Subcutaneous abdominal adipose tissue (tissue), 5 donors: Measurements from ENCODE around the gene STK17A.

Experiments used
- H3K27ac ChIP-seq: one replicate; pipeline ENCODE4 v1.7.0; 2013; ENCODE audit warnings: low read depth, mild to moderate bottlenecking, inconsistent platforms, low read length, moderate library complexity
- H3K27me3 ChIP-seq, 5 donors: one replicate each; pipeline ENCODE4 v1.7.0; 2013; ENCODE audit warnings: low read length in 5 of 5, inconsistent platforms in 1 of 5; ENCODE audit not compliant: control insufficient read depth in 5 of 5, insufficient read depth in 4 of 5
- H3K36me3 ChIP-seq, 5 donors: one replicate each; pipeline ENCODE4 v1.7.0; 2013; ENCODE audit warnings: low read length in 5 of 5; ENCODE audit not compliant: control insufficient read depth in 5 of 5, insufficient read depth in 5 of 5
- H3K4me1 ChIP-seq, 5 donors: one replicate each; pipeline ENCODE4 v1.7.0; 2013; ENCODE audit warnings: low read length in 5 of 5, mild to moderate bottlenecking in 3 of 5, moderate library complexity in 1 of 5; ENCODE audit not compliant: control insufficient read depth in 5 of 5, insufficient read depth in 5 of 5
- H3K4me3 ChIP-seq, 5 donors: one replicate each; pipeline ENCODE4 v1.7.0; 2013; ENCODE audit warnings: low read length in 5 of 5, low read depth in 1 of 5
- H3K9ac ChIP-seq, 5 donors: one replicate each; pipeline ENCODE4 v1.7.0; 2013; ENCODE audit warnings: low read length in 5 of 5, mild to moderate bottlenecking in 4 of 5, moderate library complexity in 3 of 5
- H3K9me3 ChIP-seq, 5 donors: one replicate each; pipeline ENCODE4 v1.7.0; 2013; ENCODE audit warnings: low read length in 5 of 5; ENCODE audit not compliant: control insufficient read depth in 5 of 5
- donor health status: healthy.
- donor health status: healthy.
- donor health status: healthy.
- donor health status: healthy.
- donor health status: healthy.

STK17A gene

DNA sequence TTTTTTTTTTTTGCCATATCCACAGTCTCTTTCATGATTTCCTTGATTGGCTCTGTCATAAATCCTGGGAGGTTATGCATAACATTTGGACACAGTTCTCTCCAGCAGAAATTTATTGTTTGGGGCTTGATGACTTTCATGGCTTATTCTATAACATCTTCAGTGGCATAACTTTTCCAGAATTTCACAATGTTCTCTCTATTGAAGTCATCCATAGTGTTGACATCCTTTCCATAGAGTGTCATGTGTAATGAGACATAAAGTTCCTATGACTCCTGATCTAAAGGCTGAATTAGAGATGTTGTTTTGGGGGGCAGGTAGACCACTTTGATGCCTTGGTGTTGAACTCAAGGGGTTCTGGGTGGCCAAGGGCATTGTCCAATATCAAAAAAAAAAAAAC, 36.7 kb upstream of the STK17A start:
- Histone ChIP-seq H3K36me3 (no peaks in the 10 kb centered on the region), H3K27me3 (no peaks in the 10 kb centered on the region), H3K9me3 (peaks cover 0 to 7% (median 4%) of the 10 kb centered on the region in 5 donors), H3K4me1 (peaks cover 0 to 6% (median 5%) of the 10 kb centered on the region in 5 donors), H3K9ac (no peak overlapping the region), H3K27ac (no peak overlapping the region), H3K4me3 (no peak overlapping the region)

DNA sequence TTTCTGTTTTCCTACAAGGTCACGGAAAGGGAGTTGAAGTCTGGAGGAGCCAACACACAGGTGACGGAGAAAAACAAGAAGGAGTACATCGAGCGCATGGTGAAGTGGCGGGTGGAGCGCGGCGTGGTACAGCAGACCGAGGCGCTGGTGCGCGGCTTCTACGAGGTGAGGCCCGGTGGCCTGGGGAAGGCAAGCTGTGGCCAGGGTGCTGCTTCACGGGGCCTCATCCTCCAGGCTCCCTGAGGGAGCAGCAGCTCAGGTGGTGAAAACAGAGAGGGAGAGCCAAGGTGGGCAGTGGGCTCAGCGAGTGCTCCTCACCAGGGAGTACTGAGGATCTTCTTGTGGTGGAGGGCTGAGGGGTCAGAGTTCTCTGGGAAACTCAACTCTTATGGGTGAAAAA, 32.5 kb upstream of the STK17A start:
- Histone ChIP-seq H3K36me3 (no peaks in the 10 kb centered on the region), H3K4me3 (no peak overlapping the region), H3K27ac (no peak overlapping the region), H3K9ac (no peak overlapping the region), H3K9me3 (peaks cover 0 to 7% (median 4%) of the 10 kb centered on the region in 5 donors), H3K4me1 (peaks cover 0 to 6% (median 5%) of the 10 kb centered on the region in 5 donors), H3K27me3 (peaks cover 0 to 3% (median 0%) of the 10 kb centered on the region in 5 donors)

DNA sequence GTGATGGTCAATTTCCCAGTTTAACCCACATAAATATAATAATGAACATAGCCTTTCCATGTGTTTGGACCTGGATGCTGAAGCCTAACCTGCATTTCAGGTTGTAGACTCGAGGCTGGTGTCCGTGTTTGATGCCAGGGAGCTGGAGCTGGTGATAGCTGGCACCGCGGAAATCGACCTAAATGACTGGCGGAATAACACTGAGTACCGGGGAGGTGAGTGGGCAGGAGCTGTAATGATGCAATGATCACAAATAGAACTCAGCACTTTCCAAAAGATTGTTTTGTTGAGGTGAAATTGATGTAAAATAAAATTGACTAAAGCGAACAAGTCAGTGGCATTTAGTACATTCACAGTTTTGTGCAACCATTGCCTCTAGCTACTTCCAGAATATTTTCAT, 30.8 kb upstream of the STK17A start:
- Histone ChIP-seq H3K36me3 (no peaks in the 10 kb centered on the region), H3K4me1 (peaks cover 0 to 6% (median 5%) of the 10 kb centered on the region in 5 donors), H3K27me3 (peaks cover 0 to 3% (median 0%) of the 10 kb centered on the region in 5 donors), H3K27ac (no peak overlapping the region), H3K4me3 (no peak overlapping the region), H3K9ac (no peak overlapping the region), H3K9me3 (no peaks in the 10 kb centered on the region)

DNA sequence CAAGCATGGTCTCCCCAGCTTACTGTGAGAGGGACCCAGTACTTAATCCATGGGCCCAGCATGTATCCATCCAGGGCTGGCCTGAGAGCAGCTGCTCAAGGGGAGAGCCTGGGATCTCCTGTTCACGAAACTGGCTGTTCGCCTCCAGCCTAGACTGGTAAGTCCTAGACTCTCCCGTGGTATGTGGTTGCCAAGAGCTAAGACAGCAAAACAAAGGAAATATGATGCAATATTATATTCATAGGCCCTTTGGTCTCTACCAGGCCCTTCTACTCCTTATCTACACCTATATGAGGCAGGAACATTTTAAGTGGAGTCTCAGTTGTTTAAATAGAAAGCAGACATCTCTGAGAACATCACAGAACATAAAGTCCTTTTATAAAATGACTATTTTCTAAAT, 28.9 kb upstream of the STK17A start:
- peaks cover 0 to 3% (median 0%) of the 10 kb centered on the region in 5 donors for H3K27me3 ChIP-seq
- no peaks in the 10 kb centered on the region for H3K9me3 ChIP-seq
- H3K4me1 ChIP-seq: peaks cover 0 to 6% (median 5%) of the 10 kb centered on the region in 5 donors
- no peaks in the 10 kb centered on the region for H3K36me3 ChIP-seq
- H3K27ac ChIP-seq: no peak overlapping the region
- no peak overlapping the region for H3K4me3 ChIP-seq
- H3K9ac ChIP-seq: no peak overlapping the region

DNA sequence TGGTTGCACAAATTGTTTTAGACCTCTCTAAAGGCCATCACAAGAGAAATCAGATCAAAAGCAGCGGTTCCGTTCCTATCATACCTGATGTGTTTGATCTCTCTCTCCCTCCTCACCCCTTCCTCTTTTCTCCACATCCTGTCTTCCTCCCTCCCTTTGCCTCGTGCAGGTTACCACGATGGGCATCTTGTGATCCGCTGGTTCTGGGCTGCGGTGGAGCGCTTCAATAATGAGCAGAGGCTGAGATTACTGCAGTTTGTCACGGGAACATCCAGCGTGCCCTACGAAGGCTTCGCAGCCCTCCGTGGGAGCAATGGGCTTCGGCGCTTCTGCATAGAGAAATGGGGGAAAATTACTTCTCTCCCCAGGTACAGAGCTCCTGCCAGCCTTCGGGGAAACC, 28.5 kb upstream of the STK17A start:
- Histone ChIP-seq H3K27me3 (peaks cover 0 to 3% (median 0%) of the 10 kb centered on the region in 5 donors), H3K9me3 (no peaks in the 10 kb centered on the region), H3K4me3 (no peak overlapping the region), H3K27ac (no peak overlapping the region), H3K4me1 (peaks cover 0 to 6% (median 5%) of the 10 kb centered on the region in 5 donors), H3K9ac (no peak overlapping the region), H3K36me3 (no peaks in the 10 kb centered on the region)

DNA sequence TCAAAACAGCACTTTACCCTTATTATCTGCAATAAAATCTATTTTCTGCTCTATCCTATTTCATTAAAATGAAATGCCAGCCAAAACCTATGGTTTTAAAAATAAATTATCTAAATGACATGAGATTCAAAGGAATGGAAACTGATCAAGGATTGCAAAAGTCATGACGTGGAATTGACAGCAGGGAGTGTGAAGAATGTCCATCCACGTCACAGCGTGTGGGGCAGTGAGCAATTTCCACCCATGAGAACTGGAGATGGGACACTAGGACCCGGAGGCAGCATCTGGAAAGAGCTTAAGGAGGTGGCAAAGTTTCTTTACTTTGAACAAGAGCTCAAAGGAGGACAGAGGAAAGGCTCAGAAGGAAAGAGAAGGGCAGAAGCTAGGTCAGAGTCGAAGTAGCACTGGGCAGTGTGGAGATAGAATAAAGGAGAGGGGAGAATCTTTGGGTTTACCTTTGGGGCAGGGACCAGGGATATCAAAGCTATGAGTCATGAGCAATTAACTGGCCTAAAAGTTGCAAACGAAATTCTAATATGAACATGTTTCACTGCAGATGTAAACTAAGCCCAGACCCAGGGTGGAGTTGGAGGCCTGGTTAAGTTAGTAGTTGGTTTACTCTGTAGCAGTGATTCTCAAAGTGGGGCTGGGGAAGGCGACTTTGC, 24.9 kb upstream of the STK17A start:
- Histone ChIP-seq H3K9me3 (no peaks in the 10 kb centered on the region), H3K9ac (no peak overlapping the region), H3K27ac (no peak overlapping the region), H3K4me1 (no peaks in the 10 kb centered on the region), H3K4me3 (no peak overlapping the region), H3K36me3 (no peaks in the 10 kb centered on the region), H3K27me3 (peaks cover 0 to 3% (median 0%) of the 10 kb centered on the region in 5 donors)

DNA sequence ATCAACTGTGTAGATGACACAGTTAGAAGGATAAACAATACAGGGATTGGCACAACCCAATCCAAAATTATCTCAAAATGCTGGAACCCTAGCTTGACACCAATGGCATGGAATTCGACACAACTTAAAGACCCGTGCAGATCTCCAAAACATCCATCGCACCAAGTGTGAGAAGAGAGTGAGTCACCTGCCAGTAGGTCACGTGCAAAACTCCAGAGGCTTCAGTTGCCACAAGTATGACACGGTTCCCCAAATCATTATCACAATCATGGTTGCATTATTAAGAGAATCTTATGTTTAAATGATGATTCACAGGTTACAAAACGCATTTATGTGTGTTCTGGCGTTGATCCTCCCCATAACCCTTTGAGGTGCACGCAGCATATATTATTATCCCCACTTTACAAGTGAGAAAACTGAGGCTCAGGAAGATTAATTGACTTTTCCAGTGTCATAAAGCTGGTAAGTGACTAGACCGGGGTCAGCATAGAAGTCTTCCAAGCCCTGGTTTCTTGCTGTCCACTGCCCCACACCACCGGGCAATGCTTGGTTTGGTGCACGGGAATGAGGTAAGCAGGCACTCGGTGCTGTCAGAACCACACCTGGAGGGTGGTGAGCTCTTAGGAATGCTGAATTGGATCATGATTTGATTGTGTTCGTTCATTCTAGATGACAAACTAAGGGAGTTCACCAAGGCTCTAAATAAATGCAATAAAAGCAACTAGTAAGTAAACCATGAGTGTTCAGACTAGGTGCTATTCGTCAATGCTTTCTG, 23.6 kb upstream of the STK17A start:
- Histone ChIP-seq H3K36me3 (no peaks in the 10 kb centered on the region), H3K4me3 (no peak overlapping the region), H3K27me3 (peaks cover 0 to 3% (median 0%) of the 10 kb centered on the region in 5 donors), H3K9me3 (no peaks in the 10 kb centered on the region), H3K4me1 (no peaks in the 10 kb centered on the region), H3K9ac (no peak overlapping the region), H3K27ac (no peak overlapping the region)

DNA sequence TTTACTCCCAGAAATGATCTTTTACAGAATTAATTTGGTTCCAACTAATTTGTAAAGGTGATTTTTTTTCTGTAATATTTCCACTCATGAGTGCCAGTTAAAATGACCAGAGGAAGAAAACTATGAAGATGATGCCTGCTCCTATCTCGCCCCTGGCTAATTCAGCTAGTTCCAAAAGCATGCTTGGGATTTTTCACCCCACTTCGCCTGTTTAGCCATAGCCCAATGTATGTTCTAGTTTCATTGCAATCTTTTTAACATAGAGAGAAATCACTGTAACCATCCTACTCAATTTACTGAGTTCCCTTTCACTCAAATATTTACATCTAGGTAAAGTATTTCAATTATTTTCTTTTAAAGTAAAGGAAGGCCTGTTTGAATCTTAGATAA, 23.0 kb upstream of the STK17A start:
- no peaks in the 10 kb centered on the region for H3K4me1 ChIP-seq
- no peak overlapping the region for H3K9ac ChIP-seq
- H3K36me3 ChIP-seq: no peaks in the 10 kb centered on the region
- H3K4me3 ChIP-seq: no peak overlapping the region
- no peak overlapping the region for H3K27ac ChIP-seq
- no peaks in the 10 kb centered on the region for H3K9me3 ChIP-seq
- H3K27me3 ChIP-seq: no peaks in the 10 kb centered on the region

DNA sequence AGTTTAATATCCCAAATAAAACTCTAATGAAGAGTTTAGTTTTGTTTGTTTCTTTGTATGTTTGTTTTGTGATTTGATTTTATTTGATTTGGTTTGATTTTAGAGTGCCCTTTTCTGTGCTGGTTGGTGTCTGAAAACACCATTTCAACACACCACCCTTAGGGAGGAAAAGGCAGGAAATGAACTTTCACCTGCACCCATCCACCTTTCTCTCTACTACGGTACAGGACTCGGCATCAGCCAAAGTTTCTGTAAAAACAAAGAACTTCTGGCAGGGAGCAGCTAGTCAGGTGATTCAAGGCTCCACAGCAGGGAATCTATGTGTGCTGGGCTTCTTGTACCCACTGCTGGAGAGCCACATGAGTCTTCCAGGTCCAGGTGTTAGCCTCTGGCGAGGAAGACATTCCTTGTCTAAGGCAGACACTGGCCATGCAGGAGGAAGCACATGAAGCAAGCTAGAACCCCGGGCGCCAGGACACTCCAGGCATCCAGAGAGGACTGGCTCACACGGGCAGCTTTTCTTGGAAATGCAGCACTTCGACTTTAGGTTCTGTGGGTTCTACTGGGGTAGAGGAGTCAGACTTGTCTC, 22.1 kb upstream of the STK17A start:
- Histone ChIP-seq H3K4me1 (no peaks in the 10 kb centered on the region), H3K27me3 (peaks cover 0 to 2% (median 0%) of the 10 kb centered on the region in 5 donors), H3K4me3 (no peak overlapping the region), H3K27ac (no peak overlapping the region), H3K36me3 (no peaks in the 10 kb centered on the region), H3K9me3 (no peaks in the 10 kb centered on the region), H3K9ac (no peak overlapping the region)

DNA sequence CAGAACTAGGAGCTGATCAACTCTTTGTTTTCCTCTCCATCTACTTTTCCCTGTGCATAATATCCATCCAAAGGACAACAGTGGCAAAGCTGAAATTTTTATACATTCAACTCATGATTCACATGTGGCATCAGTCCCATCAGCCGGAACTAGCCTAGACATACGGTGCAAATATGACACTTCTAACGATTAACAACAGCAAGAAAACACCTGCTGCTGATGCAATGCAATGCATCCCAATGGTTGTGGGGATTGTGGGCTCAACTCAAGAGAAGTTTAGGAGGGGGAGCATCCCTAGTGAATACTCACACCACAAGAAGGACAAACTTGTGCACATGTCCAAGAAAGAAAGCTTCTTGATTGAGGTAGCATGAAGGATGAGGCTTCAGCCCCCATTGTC, 20.5 kb upstream of the STK17A start:
- Histone ChIP-seq H3K27ac (no peak overlapping the region), H3K36me3 (no peaks in the 10 kb centered on the region), H3K27me3 (peaks cover 0 to 2% (median 0%) of the 10 kb centered on the region in 5 donors), H3K9me3 (no peaks in the 10 kb centered on the region), H3K4me1 (no peaks in the 10 kb centered on the region), H3K4me3 (no peak overlapping the region), H3K9ac (no peak overlapping the region)
